MM.1S (cell line): Measurements from ENCODE around the gene TTLL5.

Experiments
- EZH2 ChIP-seq: fragments of 300-600 bp; sonication (generic); optimal IDR thresholded peaks from 2 replicates; pipeline ENCODE3; 2017; ENCODE audit warnings: low read depth, mild to moderate bottlenecking, antibody characterized with exemption, low read length, mixed read lengths
- EZH2phosphoT487 ChIP-seq: fragments of 300-600 bp; sonication (generic); IDR thresholded peaks from 2 replicates; pipeline ENCODE4 v1.6.1; 2018; ENCODE audit warnings: antibody characterized with exemption, low read length
- TF ChIP-seq, protein P1 (sequence below): fragments of 300-600 bp; sonication (generic); IDR thresholded peaks from 2 replicates; pipeline ENCODE4 v1.5.1; 2016; ENCODE audit warnings: antibody characterized with exemption, low read length, mixed read lengths

DNA sequence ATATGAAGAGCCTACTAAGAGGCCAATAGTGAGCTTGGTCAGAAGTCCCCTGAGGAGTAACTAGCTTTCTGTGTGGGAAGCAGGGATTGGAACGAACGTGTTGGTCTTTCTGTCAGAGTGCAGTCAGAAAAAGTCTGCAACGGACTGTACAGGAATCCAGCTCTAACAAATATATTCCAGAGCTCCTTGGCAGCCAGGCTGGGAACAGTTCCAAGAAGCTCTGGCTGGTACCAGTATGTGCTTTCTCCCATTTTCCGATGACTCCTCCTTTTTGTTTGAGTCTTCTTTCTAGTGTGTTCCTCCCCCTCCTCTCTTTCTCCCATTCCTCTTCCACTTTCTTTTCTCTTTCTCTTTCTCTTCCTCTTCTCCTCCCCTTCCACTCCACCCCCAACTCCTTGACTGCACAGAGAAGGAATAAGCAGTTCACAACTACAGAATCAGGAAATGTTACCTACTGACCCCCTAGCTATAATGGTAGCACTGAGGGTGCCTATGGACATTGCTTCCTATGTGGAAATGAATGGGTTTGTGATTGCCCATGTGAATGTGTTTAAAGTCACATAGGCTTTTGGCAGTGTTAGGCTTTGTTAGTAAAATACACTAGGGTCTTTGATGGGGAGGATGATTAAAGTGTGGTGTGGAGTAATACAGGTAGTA is 59.9 kb downstream of the TTLL5 start:
- TF ChIP-seq EZH2 (no peak), EZH2phosphoT487 (no peak)
- TF ChIP-seq, protein P1, sequence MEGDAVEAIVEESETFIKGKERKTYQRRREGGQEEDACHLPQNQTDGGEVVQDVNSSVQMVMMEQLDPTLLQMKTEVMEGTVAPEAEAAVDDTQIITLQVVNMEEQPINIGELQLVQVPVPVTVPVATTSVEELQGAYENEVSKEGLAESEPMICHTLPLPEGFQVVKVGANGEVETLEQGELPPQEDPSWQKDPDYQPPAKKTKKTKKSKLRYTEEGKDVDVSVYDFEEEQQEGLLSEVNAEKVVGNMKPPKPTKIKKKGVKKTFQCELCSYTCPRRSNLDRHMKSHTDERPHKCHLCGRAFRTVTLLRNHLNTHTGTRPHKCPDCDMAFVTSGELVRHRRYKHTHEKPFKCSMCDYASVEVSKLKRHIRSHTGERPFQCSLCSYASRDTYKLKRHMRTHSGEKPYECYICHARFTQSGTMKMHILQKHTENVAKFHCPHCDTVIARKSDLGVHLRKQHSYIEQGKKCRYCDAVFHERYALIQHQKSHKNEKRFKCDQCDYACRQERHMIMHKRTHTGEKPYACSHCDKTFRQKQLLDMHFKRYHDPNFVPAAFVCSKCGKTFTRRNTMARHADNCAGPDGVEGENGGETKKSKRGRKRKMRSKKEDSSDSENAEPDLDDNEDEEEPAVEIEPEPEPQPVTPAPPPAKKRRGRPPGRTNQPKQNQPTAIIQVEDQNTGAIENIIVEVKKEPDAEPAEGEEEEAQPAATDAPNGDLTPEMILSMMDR = no peak
